ENCODE data around the gene TOMM20.
"Not testable (repeated sequence)": the region's sequence is repeated elsewhere in the genome, so short reads cannot be mapped to it uniquely, and the experiment has no call there.

Gene TOMM20

GRCh38 chr1:235077571-235078479, 50.8 kb downstream of the TOMM20 start:
- no peak for DNase-seq

GRCh38 chr1:235077163-235077540, 51.5 kb downstream of the TOMM20 start:
- no peak for DNase-seq

- no peak for DNase-seq
These were observed 52.0 kb downstream of the TOMM20 start for GRCh38 chr1:235076504-235077162.

- DNase-seq, result no peak
These were observed 52.8 kb downstream of the TOMM20 start for GRCh38 chr1:235075777-235076308.

GRCh38 chr1:235075048-235075776, 53.4 kb downstream of the TOMM20 start:
- DNase-seq, result peak in 1 of 2 experiments; percentile 52

GRCh38 chr1:235074523-235075047, 54.1 kb downstream of the TOMM20 start:
- DNase-seq, result peak in 1 of 2 experiments; percentile 70

GRCh38 chr1:235073968-235074522, 54.6 kb downstream of the TOMM20 start:
- no peak for DNase-seq

- DNase-seq, result no peak
These were observed 55.2 kb downstream of the TOMM20 start for GRCh38 chr1:235073331-235073967.

- DNase-seq, result not testable (repeated sequence)
These were observed 56.1 kb downstream of the TOMM20 start for GRCh38 chr1:235072577-235072976.

GRCh38 chr1:235072096-235072495, 56.5 kb downstream of the TOMM20 start:
- no peak for DNase-seq

- DNase-seq, result no peak
These were observed 57.8 kb downstream of the TOMM20 start for GRCh38 chr1:235070819-235071218.

- DNase-seq, result peak in 1 of 2 experiments; percentile 57
These were observed 58.8 kb downstream of the TOMM20 start for GRCh38 chr1:235069577-235070563.

GRCh38 chr1:235069176-235069575, 59.5 kb downstream of the TOMM20 start:
- no peak for DNase-seq

- DNase-seq, result no peak
These were observed 60.2 kb downstream of the TOMM20 start for GRCh38 chr1:235068158-235069121.

- DNase-seq, result peak; percentile 55 to 84
These were observed 61.1 kb downstream of the TOMM20 start for GRCh38 chr1:235067396-235068157.

- no peak for DNase-seq
These were observed 65.4 kb downstream of the TOMM20 start for GRCh38 chr1:235063068-235063765.

GRCh38 chr1:235060607-235061470, 67.8 kb downstream of the TOMM20 start:
- no peak for DNase-seq
